HK-2 (cell line): ENCODE data around the gene FGF14.

ENCODE experiments used
- DNase-seq: peaks from one replicate; pipeline ENCODE4 v3.0.0-alpha.2; 2018; ENCODE audit not compliant: unreplicated experiment

FGF14 gene

GRCh38 chr13:102310691-102311418 is 91.0 kb downstream of the FGF14 start:
- DNase-seq: no peak

- DNase-seq: no peak
These were observed 92.7 kb downstream of the FGF14 start for GRCh38 chr13:102309110-102309509.

GRCh38 chr13:102302534-102302933 is 99.3 kb downstream of the FGF14 start:
- no peak for DNase-seq

- DNase-seq: no peak
These were observed 101.5 kb downstream of the FGF14 start for GRCh38 chr13:102300379-102300778.

- no peak for DNase-seq
These were observed 102.5 kb downstream of the FGF14 start for GRCh38 chr13:102299366-102299765.

- DNase-seq: no peak
These were observed 103.8 kb downstream of the FGF14 start for GRCh38 chr13:102298051-102298450.

- DNase-seq: no peak
These were observed 106.4 kb downstream of the FGF14 start for GRCh38 chr13:102295316-102296048.

GRCh38 chr13:102294407-102295018 is 107.3 kb downstream of the FGF14 start:
- no peak for DNase-seq

- DNase-seq: no peak
These were observed 108.1 kb downstream of the FGF14 start for GRCh38 chr13:102293723-102294122.

- DNase-seq: no peak
These were observed 110.1 kb downstream of the FGF14 start for GRCh38 chr13:102291587-102292218.

- DNase-seq: no peak
These were observed 112.2 kb downstream of the FGF14 start for GRCh38 chr13:102289606-102290005.

GRCh38 chr13:102286326-102286725 is 115.5 kb downstream of the FGF14 start:
- DNase-seq: no peak

- DNase-seq: no peak
These were observed 121.5 kb downstream of the FGF14 start for GRCh38 chr13:102280366-102280765.

GRCh38 chr13:102277286-102277685 is 124.6 kb downstream of the FGF14 start:
- no peak for DNase-seq

GRCh38 chr13:102276404-102276803 is 125.4 kb downstream of the FGF14 start:
- DNase-seq: no peak

GRCh38 chr13:102275969-102276368 is 125.9 kb downstream of the FGF14 start:
- DNase-seq: no peak

GRCh38 chr13:102273111-102273510 is 128.7 kb downstream of the FGF14 start:
- DNase-seq: no peak

GRCh38 chr13:102267191-102267590 is 134.7 kb downstream of the FGF14 start:
- DNase-seq: no peak

GRCh38 chr13:102261809-102262208 is 140.0 kb downstream of the FGF14 start:
- DNase-seq: no peak

GRCh38 chr13:102261316-102261715 is 140.5 kb downstream of the FGF14 start:
- DNase-seq: no peak

- DNase-seq: no peak
These were observed 141.6 kb downstream of the FGF14 start for GRCh38 chr13:102260256-102260655.

GRCh38 chr13:102255409-102255808 is 146.4 kb downstream of the FGF14 start:
- no peak for DNase-seq
